Measurements from ENCODE around the gene PEPD. TPM values are rescaled to one million over a fixed set of nuclear protein-coding genes. Genes with fewer than 3 reads are reported as not detected.
A peak's percentile ranks its signal among the peaks of the same experiment; 100 is the strongest.

PEPD gene
- total RNA-seq, 2 donors from 2014 or later = 52.2 to 67.9 TPM

DNA sequence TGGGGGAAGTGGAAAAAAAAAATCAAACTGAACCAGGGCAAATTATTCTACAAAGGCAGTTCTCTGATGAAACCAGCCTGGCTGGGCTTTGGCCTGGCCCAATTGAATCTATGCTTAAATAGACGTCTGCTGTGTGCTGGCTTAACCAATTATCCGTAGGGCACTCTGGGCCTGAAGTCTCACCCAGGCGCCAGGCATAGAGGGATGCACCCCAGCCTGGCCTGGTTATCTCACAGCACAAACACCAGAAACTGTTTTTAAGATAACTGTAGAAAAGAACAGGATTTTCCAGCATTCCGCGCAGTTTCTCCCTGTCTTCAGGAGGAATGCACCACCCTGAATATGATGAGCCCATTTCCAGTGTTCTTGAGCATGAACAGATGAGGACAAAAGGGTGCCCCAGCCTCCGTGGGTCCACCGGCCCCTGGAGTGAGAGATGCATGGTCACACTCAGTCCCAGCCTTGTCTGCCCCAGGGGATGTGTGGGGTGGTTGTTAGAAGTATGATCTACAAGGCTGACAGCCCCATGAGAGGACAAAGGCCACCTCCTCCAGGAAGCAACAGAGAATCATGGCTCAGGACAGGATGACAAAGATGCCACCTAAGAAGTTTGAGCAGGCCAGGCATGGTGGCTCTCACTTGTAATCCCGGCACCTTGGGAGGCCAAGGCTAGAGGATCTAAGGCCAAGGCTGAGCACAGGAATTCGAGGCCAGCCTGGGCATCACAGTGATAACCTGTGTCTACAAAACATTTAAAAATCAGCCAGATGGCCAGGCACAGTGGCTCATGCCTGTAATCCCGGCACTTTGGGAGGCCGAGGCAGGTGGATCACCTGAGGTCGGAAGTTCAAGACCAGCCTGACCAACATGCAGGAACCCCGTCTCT is 50.2 kb downstream of the PEPD start:
- H3K4me3 ChIP-seq (ENCODE audit: low read length) = no peak overlapping the region
- peak; percentile 17 for DNase-seq
- TF ChIP-seq, protein P1, sequence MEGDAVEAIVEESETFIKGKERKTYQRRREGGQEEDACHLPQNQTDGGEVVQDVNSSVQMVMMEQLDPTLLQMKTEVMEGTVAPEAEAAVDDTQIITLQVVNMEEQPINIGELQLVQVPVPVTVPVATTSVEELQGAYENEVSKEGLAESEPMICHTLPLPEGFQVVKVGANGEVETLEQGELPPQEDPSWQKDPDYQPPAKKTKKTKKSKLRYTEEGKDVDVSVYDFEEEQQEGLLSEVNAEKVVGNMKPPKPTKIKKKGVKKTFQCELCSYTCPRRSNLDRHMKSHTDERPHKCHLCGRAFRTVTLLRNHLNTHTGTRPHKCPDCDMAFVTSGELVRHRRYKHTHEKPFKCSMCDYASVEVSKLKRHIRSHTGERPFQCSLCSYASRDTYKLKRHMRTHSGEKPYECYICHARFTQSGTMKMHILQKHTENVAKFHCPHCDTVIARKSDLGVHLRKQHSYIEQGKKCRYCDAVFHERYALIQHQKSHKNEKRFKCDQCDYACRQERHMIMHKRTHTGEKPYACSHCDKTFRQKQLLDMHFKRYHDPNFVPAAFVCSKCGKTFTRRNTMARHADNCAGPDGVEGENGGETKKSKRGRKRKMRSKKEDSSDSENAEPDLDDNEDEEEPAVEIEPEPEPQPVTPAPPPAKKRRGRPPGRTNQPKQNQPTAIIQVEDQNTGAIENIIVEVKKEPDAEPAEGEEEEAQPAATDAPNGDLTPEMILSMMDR (conservative IDR thresholded peaks at IDR 0.05) = no peak
- H3K27ac ChIP-seq (ENCODE audit: low read depth, low read length) = no peak overlapping the region
- 89 to 92% methylated on average over 6 to 13 of the region's 13 CpGs for WGBS, 2 experiments (ENCODE audit: insufficient coverage in 1 of 2, insufficient read length in 1 of 2)
- H3K27me3 Mint-ChIP-seq (ENCODE audit: insufficient read depth) = no peaks in the 10 kb centered on the region
- H3K9me3 ChIP-seq (ENCODE audit: control insufficient read depth, low read length) = no peaks in the 10 kb centered on the region
- H3K4me1 ChIP-seq (ENCODE audit: control insufficient read depth, insufficient read depth, low read length) = no peaks in the 10 kb centered on the region
- H3K36me3 Mint-ChIP-seq (ENCODE audit: low read depth) = peaks cover 19% of the 10 kb centered on the region
- no peak overlapping the region for H3K9ac ChIP-seq (ENCODE audit: extremely low read depth, low read length, poor library complexity, severe bottlenecking)
- H3K27ac Mint-ChIP-seq = no peak overlapping the region
- no peaks in the 10 kb centered on the region for H3K27me3 ChIP-seq (ENCODE audit: control insufficient read depth, insufficient read depth, low read length, poor library complexity, severe bottlenecking)
- H3K4me1 Mint-ChIP-seq = no peaks in the 10 kb centered on the region
- no peak overlapping the region for H3K4me3 Mint-ChIP-seq
- H3K36me3 ChIP-seq (ENCODE audit: control insufficient read depth, insufficient read depth, low read length) = peaks cover 8% of the 10 kb centered on the region
- no peaks in the 10 kb centered on the region for H3K9me3 Mint-ChIP-seq

DNA sequence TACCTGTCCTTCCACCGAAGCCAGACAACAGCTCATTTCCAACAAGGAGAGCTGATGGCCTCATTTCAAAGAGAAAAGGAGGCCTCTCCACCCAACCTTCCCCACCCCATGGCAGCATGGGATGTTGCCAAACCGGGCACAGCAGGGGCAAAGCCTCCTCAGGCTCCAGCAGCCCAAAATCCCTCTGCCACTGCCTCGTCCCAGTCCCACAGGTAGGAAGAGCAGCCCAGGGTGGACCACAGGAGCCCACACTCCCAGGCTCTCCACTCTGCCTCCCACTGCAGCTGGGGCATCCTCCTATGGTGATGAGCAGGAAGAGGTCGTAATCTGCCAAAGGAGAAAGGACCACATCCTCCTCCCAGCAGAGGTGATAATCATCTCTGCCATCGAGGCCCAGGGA is 50.9 kb downstream of the PEPD start:
- TF ChIP-seq, protein P1 (conservative IDR thresholded peaks at IDR 0.05) = no peak
- Mint-ChIP-seq H3K4me3 (no peak overlapping the region), H3K9me3 (no peaks in the 10 kb centered on the region), H3K27ac (no peak overlapping the region), H3K36me3 (ENCODE audit: low read depth) (peaks cover 13% of the 10 kb centered on the region), H3K4me1 (no peaks in the 10 kb centered on the region), H3K27me3 (ENCODE audit: insufficient read depth) (no peaks in the 10 kb centered on the region)
- Histone ChIP-seq H3K27ac (ENCODE audit: low read depth, low read length) (no peak overlapping the region), H3K4me3 (ENCODE audit: low read length) (no peak overlapping the region), H3K4me1 (ENCODE audit: control insufficient read depth, insufficient read depth, low read length) (no peaks in the 10 kb centered on the region), H3K9ac (ENCODE audit: extremely low read depth, low read length, poor library complexity, severe bottlenecking) (no peak overlapping the region), H3K27me3 (ENCODE audit: control insufficient read depth, insufficient read depth, low read length, poor library complexity, severe bottlenecking) (no peaks in the 10 kb centered on the region), H3K36me3 (ENCODE audit: control insufficient read depth, insufficient read depth, low read length) (peaks cover 8% of the 10 kb centered on the region), H3K9me3 (ENCODE audit: control insufficient read depth, low read length) (no peaks in the 10 kb centered on the region)
- 91% methylated on average over 5 of the region's 5 CpGs; no CpG with 5 or more reads in 1 of the 2 experiments for WGBS, 2 experiments (ENCODE audit: insufficient coverage in 1 of 2, insufficient read length in 1 of 2)
- DNase-seq = peak; percentile 24

DNA sequence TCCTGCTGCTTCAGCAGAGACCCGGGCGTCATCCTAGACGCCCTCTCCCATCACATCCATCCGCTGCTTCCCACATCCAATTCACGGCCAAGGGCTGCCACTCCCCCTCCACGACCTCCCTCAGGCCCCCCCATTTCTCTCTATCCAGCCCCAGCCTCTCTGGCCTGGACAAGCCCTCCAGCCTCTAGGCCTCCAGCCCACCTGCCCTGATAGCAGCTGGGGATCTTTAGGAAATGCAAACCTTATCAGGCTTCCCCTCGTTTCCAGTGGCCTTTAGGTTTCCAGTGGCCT is 51.6 kb downstream of the PEPD start:
- Mint-ChIP-seq H3K27ac (no peak overlapping the region), H3K4me1 (no peaks in the 10 kb centered on the region), H3K36me3 (ENCODE audit: low read depth) (peaks cover 9% of the 10 kb centered on the region), H3K4me3 (no peak overlapping the region), H3K27me3 (ENCODE audit: insufficient read depth) (no peaks in the 10 kb centered on the region), H3K9me3 (no peaks in the 10 kb centered on the region)
- peaks cover 6% of the 10 kb centered on the region for H3K36me3 ChIP-seq (ENCODE audit: control insufficient read depth, insufficient read depth, low read length)
- H3K4me1 ChIP-seq (ENCODE audit: control insufficient read depth, insufficient read depth, low read length) = no peaks in the 10 kb centered on the region
- TF ChIP-seq, protein P1 (conservative IDR thresholded peaks at IDR 0.05) = no peak
- WGBS, 2 experiments (ENCODE audit: insufficient coverage in 1 of 2, insufficient read length in 1 of 2) = 89 to 98% methylated on average over 5 to 7 of the region's 7 CpGs
- no peaks in the 10 kb centered on the region for H3K9me3 ChIP-seq (ENCODE audit: control insufficient read depth, low read length)
- no peak overlapping the region for H3K27ac ChIP-seq (ENCODE audit: low read depth, low read length)
- DNase-seq = peak; percentile 17
- H3K4me3 ChIP-seq (ENCODE audit: low read length) = no peak overlapping the region
- H3K27me3 ChIP-seq (ENCODE audit: control insufficient read depth, insufficient read depth, low read length, poor library complexity, severe bottlenecking) = no peaks in the 10 kb centered on the region
- H3K9ac ChIP-seq (ENCODE audit: extremely low read depth, low read length, poor library complexity, severe bottlenecking) = no peak overlapping the region

Measured in endodermal cell (in vitro differentiated cells).